ENCODE results near the gene COLEC12.
A peak's percentile ranks its signal among the peaks of the same experiment; 100 is the strongest.

The COLEC12 gene

DNA sequence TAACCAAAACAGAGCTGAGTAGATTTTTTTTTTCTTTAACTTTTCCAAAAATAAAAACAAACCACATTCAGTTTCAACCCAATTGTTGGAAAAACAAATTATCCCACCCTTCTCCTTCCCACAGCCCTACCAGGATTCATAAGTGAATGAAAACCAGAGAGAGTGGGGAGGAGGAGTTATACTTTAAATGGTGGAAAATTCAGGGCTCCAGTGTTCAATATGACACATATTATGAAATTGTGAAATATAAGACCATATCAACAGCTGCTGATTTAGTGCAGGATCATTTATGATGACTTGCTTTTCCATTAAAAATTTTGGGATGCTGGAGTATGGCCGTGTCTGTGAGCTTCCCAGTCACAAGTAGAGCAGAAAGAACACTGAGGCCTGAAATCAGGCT is 26.7 kb downstream of the COLEC12 start:
- no peak for DNase-seq

DNA sequence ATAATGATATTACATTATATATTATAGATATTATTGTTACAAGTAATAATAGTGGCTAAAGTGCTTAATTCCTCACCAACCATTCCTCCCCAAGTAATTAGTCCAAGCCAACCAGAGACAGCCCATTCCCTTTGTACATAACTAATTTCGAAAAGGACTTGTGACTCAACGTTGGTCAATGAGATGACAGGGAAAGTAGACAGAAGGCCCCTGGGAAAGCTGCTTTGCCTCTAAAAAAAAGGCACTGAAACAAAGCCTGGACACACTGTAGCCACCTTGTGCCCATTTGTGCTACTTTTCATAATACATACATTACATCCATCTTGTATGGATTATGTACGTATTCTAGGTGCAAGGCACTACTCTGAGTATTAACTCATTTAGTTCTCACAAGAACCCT is 28.8 kb downstream of the COLEC12 start:
- no peak for DNase-seq

DNA sequence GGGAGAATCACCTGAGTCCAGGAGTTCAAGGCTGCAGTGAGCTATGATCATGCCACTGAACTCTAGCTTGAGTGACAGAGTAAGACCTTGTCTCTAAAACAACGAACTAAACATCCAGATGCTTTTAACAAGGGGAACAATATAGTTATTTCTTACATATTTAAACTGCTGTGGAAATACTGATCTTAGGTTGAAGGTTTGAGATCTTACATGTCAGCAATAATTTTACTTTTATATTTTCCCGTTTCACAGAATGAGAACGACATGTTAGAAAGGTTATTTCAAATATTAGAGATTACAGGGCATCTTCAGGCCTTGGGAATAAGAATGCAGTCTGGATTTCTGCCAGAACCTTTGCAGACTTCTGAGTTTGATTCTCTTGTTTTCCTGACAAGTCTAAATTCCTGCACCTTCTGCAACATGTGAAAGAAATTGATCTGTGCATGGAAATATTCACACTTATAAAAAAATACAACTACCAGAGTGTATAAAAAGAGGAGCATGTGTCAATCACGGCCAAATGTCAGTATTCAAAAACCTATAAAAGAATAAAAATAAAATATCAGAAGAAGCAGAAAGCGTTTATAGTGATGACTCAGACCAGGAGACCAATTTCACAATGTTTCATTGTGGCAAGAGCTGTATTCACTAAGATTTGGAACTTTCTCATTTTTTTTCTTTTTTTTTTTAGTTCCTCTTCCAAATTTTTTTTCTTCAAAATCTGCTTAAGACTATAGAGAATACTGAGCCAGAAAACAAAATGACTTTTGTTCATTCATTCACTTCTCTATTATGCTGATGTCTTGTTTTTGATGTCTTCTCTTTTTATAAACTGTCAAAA is 29.6 kb downstream of the COLEC12 start:
- no peak for DNase-seq

- DNase-seq: no peak
Observed at GRCh38 chr18:468955-469790, 31.3 kb downstream of the COLEC12 start.

- DNase-seq: peak; percentile 28
Observed at GRCh38 chr18:463827-464541, 36.5 kb downstream of the COLEC12 start.

DNA sequence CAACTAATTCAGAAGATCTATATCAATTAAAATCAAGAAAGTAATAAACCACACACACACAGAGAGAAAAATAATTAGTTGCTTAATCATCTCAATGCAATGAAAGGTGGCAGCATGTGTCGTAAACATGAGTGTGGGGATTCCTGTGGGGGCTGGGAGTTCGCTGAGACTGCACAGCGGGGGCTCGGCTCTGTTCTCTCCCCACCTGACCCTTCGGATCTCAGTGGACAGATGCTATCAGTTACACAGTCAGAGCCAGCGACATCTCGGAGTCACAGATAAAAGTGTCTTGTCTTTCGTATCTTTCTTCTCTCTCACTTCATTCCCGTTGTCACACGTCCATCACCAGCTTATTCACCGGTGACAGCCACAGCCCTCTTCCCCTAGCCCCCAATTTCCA is 37.1 kb downstream of the COLEC12 start:
- no peak for DNase-seq

DNA sequence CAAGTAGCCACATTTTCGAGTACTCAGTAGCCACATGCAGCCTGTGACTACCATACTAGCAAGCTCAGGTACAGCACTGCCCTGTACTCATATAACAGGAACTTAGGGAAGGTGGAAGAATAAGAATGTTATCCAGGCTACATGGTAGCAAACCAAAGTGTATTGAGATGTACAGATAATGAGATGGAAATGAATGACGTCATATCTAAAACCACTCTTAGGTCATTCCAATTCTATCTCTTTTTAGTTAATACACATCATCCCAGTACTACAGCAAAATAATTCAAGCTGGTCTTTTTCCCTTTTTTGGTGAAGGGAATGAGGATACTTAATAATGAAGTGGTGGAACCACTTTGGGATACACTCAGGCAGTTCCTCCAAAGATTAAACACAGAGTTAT is 38.7 kb downstream of the COLEC12 start:
- DNase-seq: no peak

- DNase-seq: no peak
Observed at GRCh38 chr18:460791-461190, 39.7 kb downstream of the COLEC12 start.

DNA sequence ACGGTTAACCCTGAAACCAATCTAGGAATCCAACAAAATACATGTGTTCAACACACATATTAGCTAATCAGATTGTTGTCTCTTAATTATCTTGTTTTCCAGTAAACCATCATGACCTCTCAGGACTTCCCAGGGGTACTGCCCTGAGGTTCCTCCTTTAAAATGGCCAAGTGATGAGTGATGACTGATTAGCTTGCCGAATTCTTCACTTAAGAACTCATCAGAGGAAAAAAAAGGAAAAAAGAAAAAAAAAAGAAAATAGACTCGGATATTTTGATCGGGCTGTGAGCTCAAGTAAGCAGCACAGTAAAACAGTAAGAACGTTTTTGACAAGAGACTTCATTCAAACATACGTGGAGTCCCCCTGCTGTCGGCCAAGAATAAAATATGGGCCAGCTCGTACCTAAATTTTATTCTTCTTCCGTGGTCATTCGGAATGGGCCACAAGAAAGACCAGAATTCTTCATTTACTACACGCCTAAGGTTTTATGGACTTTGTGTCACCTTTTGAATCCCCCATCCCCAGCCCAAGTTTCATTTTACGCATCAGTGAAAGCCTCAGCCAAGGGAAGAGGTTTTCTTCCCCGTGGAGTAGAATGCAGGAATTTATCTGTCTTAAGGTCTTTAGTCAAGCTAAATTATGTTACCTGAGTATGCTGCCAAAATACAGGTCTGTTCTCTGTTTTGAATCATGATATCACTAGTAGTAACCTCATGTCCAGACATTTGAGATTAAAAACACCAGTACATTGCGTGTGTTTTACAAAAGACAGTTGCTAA is 40.5 kb downstream of the COLEC12 start:
- no peak for DNase-seq

DNA sequence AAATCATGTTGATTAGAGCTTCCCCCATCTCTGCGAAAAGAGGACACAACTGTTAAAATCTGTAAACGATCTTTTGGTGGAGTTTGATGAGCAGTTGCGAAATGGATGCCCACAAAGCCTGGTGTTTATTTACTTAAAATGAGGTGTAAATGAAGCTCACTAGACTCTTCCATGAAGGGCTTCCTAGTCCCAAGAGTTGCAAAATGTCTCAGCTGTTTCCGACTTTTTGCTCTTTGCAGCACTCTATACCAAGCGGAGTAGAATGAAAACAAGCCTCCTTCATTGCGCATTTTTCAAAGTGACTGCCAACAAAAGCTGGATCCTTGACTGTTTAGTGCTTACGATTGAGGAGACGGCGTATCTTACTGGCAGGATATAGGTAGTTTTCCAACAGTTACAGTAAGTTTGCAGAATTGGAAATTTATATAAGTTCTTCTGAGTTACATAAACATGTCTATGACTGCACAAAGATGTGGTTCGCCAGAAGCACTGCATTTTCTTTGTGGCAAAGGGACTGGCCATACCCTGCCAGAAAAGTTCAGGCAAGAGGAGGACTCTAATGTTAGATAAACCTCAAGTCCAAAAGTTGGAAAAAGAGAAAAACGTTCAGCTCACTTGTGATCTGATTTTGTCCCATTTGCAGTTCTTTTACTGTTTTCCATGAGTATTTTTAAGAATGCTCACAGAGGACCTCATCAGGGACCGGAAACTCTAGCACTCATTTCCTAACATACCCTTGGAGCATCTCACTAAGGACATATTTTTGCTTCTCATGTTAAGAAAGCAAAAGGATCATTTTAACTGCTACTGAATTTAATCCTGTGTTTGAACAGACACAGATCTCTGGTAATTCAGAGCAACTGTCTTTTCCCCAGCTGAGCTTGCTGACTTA is 42.7 kb downstream of the COLEC12 start:
- no peak for DNase-seq

DNA sequence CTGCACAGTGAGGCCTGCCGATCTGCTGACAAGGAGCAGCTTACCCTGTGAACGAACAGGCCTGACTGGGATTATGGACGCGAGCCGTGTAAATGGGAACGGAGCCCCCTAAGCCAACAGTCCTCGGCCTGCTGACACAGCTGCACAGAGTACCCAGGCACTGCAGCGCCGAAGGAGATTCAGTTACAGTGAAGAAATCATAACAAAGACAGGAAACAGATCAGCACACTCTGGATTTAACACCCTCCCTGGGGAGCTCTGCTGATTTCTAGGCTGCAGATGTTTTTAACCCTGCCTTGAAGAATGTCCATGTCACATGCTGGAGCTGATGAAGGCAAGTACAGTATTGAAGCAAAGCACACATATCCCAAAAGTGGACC is 43.4 kb downstream of the COLEC12 start:
- no peak for DNase-seq

GRCh38 chr18:456361-457139 is 44.0 kb downstream of the COLEC12 start:
- DNase-seq: no peak

- DNase-seq: no peak
Observed at GRCh38 chr18:453400-453799, 47.1 kb downstream of the COLEC12 start.

DNA sequence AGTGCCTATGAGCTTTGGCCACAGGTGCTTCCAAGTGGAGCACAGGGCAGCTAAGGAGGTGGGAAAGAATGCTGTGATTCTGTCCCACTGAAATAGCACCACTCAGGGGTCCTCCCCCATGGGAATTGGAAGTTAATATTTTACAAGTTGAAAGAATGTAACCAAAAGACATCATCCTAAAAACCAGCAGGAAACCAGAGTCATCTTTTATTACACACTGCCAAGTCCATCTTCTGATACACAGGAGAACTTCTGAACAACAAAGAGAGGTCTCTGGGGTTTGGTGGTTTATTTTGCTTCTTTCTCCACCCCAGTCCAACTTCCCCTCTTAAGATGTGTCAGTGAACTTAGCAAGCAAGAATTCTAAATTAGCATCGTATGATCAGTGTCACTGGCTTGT is 47.7 kb downstream of the COLEC12 start:
- DNase-seq: no peak

GRCh38 chr18:449374-449773 is 51.1 kb downstream of the COLEC12 start:
- DNase-seq: no peak

- DNase-seq: no peak
Observed at GRCh38 chr18:448116-448790, 52.2 kb downstream of the COLEC12 start.

DNA sequence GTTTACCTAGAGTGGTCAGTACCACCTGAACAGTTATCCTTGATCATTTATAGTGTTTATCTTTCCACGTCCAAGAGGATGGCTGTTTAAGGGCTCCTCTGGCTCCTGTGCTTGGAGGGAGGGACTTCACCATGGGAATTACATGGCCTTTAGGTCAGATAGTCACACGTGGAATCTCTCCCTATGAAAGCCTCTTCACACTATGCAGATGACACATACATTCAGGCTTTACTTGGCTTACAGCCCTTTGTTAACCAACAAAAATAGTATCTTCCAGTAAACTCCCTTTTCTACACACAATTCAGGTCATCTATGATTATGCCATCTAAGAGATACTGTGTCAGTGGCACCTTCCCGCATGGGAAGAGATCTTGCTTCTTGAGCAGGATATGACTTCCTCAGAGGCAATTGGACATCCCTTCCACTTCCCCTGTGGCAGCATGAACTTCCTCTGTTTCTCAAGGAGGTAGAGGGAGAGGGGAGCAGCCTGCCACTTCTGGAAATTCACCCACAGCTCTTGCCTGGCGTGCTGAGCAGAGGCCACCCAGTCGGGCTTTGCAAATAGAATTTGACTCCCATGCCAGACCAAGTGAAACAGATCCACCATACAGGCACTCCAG is 53.5 kb downstream of the COLEC12 start:
- DNase-seq: no peak

GRCh38 chr18:445055-445454 is 55.4 kb downstream of the COLEC12 start:
- DNase-seq: no peak

- DNase-seq: no peak
Observed at GRCh38 chr18:438571-438970, 61.9 kb downstream of the COLEC12 start.

- no peak for DNase-seq
Observed at GRCh38 chr18:435940-436339, 64.6 kb downstream of the COLEC12 start.
